Hematopoietic multipotent progenitor cell (in vitro differentiated cells): ENCODE data around the gene TNS4. TPM values are rescaled to one million over a fixed set of nuclear protein-coding genes. Genes with fewer than 3 reads are reported as not detected.

Experiments used
- DNase-seq, 3 donors: peaks; one replicate each; pipeline ENCODE4 v3.0.0-alpha.2; 2011 to 2015; ENCODE audit warnings: low read depth in 2 of 3, low spot score in 2 of 3
- total RNA-seq: library from RNA; depleted of rRNA; stranded (reverse); fragments of >200 nt; gene quantifications from one replicate; pipeline ENCODE4 v1.2.3, GENCODE V29; 2012

The TNS4 gene
- total RNA-seq, 1 donor = under 0.01 TPM

DNA sequence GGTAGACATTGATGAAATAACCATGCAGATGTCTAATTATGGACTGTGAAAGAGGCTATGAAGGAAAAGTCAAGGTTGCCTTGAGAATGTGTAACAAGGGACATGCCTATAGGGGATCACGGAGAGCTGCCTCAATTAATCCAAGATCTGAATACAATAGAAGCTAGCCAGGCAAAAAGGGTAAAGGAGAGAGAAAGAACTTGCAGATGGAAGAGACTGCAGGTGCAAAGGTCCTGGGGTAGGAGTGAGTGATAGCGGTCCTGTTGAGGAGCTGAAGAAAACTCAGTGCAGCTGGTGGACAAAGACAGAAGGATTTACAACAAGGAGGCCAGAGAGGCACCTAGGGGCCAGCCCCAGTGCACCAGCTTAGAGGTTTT is 15.9 kb upstream of the TNS4 start:
- no peak for DNase-seq

GRCh38 chr17:40516581-40517285 is 15.3 kb upstream of the TNS4 start:
- DNase-seq = peak; percentile 55 to 84 (median 76)

- no peak for DNase-seq
Observed at GRCh38 chr17:40515491-40516041, 14.1 kb upstream of the TNS4 start.

DNA sequence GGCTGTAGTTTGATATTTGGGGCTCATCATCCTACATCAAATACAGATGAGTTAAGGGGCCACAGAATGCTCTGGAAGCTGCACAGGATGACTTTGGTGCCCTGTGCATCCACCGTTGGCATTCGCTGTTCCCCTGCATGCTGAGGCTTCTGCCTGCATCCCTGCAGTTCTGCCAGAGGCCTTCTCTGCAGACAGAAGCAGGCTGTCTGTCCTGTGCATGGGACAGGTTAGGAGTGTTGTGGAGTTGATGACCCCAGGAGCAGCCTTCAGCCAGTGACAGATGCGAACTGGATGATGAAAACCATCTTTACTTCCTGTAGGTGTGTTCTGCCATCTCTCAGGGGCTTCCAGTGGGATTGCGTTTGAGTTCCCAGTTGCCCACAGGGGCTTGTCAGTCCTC is 13.6 kb upstream of the TNS4 start:
- DNase-seq = no peak

DNA sequence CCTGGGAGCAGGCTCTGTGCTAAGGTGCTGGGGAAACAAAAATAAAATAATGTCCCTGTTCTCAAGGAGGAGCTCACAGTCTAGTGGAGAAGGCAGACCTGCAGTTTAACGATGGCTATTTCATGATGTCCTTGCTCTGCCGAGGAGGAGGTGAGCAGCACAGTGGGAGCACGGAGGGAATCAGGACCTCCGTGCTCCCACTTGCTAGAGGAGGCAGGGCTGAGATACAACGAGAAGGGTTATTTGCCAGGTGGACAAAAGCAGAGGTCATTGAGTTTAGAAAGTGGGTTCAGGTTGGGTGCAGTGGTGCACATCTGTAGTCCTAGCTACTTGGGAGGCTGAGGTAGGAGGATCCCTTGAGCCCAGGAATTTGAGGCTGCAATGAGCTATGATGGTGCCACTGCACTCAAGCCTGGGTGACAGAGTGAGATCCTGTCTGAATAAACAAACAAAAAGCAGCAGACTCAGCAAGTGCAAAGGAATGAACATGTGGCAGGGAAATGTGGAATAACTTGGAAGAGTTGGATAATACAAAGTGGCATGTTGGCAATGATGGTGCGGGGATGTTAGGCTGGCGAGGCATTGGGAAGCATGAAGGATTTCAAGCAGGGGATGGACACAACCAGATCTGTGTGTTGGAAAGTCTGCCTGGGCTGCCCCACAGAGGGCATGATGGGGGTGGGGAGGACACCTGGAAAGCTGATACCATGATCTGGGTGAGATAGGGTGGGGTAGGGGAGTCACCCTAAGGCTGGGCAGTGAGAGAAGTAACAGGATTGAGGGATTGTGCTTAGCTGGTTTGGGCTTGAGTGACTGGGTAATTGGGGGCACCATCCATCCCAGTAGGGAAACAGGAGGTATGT is 12.8 kb upstream of the TNS4 start:
- no peak for DNase-seq

GRCh38 chr17:40511667-40512220 is 10.3 kb upstream of the TNS4 start:
- no peak for DNase-seq

DNA sequence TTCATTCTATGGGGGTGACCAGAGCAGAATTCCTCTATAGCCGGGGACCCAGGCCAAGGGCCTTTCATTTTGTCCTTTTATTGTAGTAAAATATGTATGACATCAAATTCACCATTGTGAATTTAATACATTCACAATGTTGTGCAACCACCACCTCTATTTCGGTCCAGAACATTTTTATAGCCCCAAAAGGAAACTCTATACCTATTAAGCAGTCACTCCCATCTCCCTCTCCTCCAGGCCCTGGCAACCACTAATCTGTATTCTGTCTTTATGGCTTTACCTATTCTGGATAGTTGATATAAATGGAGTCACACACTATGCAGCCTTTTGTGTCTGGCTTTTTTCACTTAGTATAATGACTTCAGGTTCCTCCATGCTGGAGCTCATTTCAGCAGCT is 9.7 kb upstream of the TNS4 start:
- no peak for DNase-seq

DNA sequence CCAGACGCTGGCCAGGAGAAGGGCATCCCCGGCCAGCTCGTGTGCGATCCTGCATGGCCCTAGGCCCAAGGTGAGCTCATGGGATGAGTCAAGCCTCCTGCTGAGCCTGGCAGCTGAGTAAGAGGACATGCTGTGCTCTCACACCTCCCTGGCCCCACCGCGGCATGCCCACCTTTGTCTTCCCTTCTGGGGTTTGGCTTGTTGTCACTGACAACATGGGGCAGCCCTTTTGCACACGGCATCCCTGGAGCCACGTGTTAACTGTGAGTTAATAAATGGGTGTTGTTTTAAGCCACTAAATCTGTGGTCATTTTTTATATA is 8.9 kb upstream of the TNS4 start:
- no peak for DNase-seq

GRCh38 chr17:40509626-40510327 is 8.4 kb upstream of the TNS4 start:
- no peak for DNase-seq

DNA sequence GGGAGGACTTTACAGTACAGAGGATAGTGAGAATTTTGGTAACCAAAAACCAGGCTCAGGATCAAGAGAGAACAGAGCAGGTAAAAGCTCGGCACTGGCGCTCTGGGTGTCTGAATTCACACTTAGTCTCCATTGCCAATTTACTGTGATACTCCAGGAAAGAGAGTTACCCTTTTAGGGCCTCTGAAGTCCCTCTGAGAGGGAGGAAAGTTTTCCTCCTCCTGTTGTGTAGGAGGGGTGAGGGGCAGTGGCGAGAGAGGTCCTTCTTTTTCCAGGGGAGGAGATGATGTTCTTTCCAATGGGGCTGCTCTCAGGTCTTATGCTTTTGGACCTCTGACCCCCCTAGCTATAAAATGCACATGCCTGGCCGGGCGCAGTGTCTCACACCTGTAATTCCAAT is 5.4 kb upstream of the TNS4 start:
- no peak for DNase-seq

- no peak for DNase-seq
Observed at GRCh38 chr17:40503154-40503553, 1.7 kb upstream of the TNS4 start.

- no peak for DNase-seq
Observed at GRCh38 chr17:40502716-40503115, 1.3 kb upstream of the TNS4 start.

DNA sequence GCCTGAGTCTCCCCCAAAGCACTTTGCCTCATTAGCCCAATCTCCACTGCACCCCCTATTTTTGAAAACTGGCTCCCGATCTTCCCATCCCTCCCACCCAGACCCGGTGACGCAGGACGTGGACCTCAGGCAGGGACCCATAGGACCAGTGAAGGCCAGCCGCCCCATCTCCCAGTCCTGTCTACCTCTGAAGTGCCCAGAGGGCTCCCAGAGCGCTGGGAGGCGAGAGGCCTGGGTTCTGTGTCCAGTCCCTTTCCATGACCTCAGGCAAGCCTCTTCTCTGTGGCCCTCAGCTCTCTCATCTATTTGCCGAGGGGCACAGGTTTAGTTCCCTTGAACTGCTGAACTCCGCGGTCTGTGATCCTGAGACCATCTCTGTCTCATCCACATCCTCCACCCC is 714 bp downstream of the TNS4 start:
- no peak for DNase-seq

- no peak for DNase-seq
Observed at GRCh38 chr17:40500190-40500589, 1.2 kb downstream of the TNS4 start.

DNA sequence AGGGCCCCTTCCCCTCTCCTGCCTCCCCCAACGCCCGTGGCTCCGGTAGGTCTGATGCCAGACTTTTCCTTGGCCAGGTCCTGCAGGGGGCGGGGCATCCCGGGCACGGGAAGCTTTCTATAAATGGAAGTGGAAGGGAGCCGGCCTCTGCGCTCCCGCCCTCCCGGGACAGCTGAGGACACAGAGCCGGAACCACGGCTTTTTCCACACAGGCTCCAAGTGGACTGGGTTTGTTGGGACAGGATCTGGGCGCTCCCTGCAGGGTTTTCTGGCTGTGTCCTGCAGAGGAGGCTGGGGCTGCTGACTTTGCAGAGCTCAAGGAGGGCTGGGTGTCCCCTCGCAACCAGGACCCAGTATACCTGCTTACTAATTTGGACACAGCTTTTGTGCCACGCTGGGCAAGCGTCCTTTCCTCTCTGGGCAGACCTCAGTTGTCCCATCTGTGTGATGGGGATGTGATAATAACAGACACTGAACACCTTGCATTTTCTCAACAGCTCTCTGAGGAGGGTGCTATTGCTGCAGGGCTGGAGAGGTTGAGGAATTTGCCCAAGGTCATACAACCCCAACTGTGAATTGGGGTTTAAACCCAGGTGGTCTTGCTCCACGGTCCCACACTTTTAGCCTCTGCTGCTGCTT is 1.8 kb downstream of the TNS4 start:
- no peak for DNase-seq

DNA sequence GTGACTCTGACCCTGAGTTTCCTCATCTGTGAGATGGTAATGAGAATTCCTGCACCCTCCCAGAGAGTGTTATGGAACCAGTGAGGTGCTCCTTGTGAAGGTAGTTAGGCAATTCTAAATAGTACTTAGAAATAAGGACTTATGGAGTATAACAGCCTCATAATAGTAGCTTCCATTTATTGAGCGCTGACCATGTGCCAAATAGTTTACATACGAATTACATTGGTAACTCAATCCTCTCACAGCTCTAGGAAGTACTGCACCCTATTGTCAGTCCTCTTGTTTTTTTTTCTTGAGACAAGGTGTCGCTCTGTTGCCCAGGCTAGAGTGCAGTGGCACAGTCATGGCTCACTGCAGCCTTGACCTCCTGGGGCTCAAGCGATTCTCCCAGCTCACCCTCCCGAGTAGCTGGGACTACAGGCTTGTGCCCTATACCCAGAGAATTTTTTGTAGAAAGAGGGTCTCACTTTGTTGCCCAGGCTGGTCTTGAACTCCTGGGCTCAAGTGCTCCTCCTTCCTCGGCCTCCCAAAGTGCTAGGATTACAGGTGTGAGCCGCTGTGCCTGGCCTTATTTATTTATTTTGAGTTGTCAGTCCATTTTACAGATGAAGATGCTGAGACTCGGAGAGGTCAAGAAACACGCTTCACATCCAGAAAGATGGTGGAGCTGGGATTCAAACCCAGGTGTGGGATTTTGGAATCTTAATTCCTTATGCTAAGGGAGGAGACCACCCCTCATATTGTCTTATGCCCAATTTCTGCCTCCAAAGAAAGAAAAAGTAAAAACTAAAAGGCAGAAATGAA is 2.9 kb downstream of the TNS4 start:
- no peak for DNase-seq

DNA sequence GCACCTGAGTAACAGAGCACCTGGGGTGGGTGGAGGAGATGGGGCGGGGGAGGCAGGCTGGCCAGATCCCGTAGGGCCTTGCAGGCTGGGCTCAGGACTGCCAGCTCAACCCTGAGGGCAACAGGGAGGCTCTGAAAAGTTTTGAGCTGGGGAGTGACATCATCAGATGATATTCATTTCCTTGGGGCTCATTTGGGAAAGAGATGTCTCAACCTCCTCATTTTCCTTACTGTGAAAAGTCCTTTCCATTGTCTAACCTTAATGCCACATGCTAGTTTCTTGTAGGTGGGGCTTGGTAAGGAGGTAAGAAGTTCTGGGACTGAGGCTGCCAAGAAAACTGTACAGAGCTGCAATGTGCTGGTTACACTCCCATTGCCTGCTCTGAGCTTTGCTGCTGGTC is 3.7 kb downstream of the TNS4 start:
- no peak for DNase-seq

DNA sequence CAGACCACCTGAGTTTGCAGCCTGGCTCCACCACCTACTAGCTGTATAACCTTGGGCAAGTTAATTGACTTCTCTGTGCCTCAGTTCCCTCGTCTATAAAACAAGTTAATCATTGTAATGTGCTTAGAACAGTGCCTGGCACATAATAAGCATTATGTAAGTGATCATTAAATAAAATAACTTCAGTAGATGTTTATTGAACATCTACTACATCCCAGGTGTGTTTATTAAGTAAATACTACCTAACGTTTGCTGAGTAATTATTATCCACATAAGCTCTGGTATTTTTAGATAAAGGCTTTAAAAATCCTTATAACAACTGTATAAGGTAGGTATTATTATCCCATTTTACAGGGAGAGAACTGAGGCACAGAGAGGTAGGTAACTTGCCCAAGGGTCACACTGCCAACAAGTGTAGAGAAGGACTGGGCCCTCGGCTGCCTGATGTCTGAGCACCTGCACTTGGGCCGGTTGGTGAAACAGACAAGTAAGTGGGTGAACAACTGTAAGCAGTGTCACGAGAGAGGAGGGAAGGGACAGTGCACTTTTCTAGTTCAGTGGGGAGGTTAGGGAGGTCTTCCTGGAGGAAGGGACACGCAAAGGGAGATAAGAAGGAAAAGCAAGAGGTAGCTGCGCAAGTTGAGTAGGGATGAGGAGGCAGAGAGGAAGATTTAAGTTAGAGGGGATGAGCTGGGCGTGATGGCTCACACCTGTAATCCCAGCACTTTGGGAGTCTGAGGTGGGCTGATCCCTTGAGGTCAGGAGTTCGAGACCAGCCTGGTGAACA is 4.6 kb downstream of the TNS4 start:
- no peak for DNase-seq

GRCh38 chr17:40496170-40496569 is 5.3 kb downstream of the TNS4 start:
- no peak for DNase-seq
